ENCODE measurements around the gene MT3. TPM values are rescaled to one million over a fixed set of nuclear protein-coding genes. Genes with fewer than 3 reads are reported as not detected.

Gene MT3
- total RNA-seq, 8 experiments from 2014 or later, result 1.9 to 16.9 (median 8.7) TPM; not detected in 3

- WGBS, 10 experiments, result 0 to 100% (median 82%) methylated on average over 1 to 2 of the region's 2 CpGs; no CpG with 5 or more reads in 7 of the 10 experiments
- in situ Hi-C loops (cut with MboI; ENCODE audit: low pct_unique_long_range_greater_than_20kb in 2 of 9, low sequenced_read_pairs in 9 of 9, unreplicated experiment in 9 of 9), result no loop called here
- H3K27ac ChIP-seq, result no peak overlapping the region
- ATAC-seq (replicated peaks in 6 of 8), result no peak
- no peak overlapping the region for H3K4me3 ChIP-seq
- peaks cover 11 to 16% of the 10 kb centered on the region in 2 donors for H3K4me1 ChIP-seq (replicated peaks in 1 of 2)
Observed at GRCh38 chr16:56607675-56608042, 18.3 kb downstream of the MT3 start.

- Histone ChIP-seq H3K4me1 (replicated peaks in 1 of 2) (peaks cover 11 to 16% of the 10 kb centered on the region in 2 donors), H3K27ac (no peak within 1 kb of the TSS), H3K4me3 (peak within 1 kb of the TSS; percentile 20 to 37 (median 26))
- 0 to 77% (median 20%) methylated on average over 3 to 27 of the region's 62 CpGs; no CpG with 5 or more reads in 1 of the 10 experiments for WGBS, 10 experiments
- in situ Hi-C loops (cut with MboI; ENCODE audit: low pct_unique_long_range_greater_than_20kb in 2 of 9, low sequenced_read_pairs in 9 of 9, unreplicated experiment in 9 of 9), result no loop called here
- peak; percentile 52 to 98 (median 95) for ATAC-seq (replicated peaks in 6 of 8)
Observed at GRCh38 chr16:56608043-56608875, 18.9 kb downstream of the MT3 start, which contains the start of gene MT2A. MT2A (plus strand) TSS chr16:56608584; CDS start chr16:56608656, 72 bp downstream.

- H3K4me1 ChIP-seq (replicated peaks in 1 of 2), result peaks cover 11 to 16% of the 10 kb centered on the region in 2 donors
- 0 to 8% (median 0%) methylated on average over 3 to 12 of the region's 21 CpGs; no CpG with 5 or more reads in 2 of the 10 experiments for WGBS, 10 experiments
- H3K27ac ChIP-seq, result no peak overlapping the region
- peak overlapping the region; percentile 20 to 37 (median 26) for H3K4me3 ChIP-seq
- in situ Hi-C loops (cut with MboI; ENCODE audit: low pct_unique_long_range_greater_than_20kb in 2 of 9, low sequenced_read_pairs in 9 of 9, unreplicated experiment in 9 of 9), result no loop called here
- no peak for ATAC-seq (replicated peaks in 6 of 8)
Observed at GRCh38 chr16:56608876-56609462, 19.6 kb downstream of the MT3 start.

GRCh38 chr16:56609463-56609921 lies 20.2 kb downstream of the MT3 start:
- ATAC-seq (replicated peaks in 6 of 8), result peak in 4 of 8 experiments; percentile 1 to 14 (median 6)
- H3K4me1 ChIP-seq (replicated peaks in 1 of 2), result peaks cover 11 to 16% of the 10 kb centered on the region in 2 donors
- in situ Hi-C loops (cut with MboI; ENCODE audit: low pct_unique_long_range_greater_than_20kb in 2 of 9, low sequenced_read_pairs in 9 of 9, unreplicated experiment in 9 of 9), result no loop called here
- H3K4me3 ChIP-seq, result peak overlapping the region in 4 of 5 donors; percentile 20 to 37 (median 31)
- WGBS, 10 experiments, result 0 to 27% (median 0%) methylated on average over 1 to 5 of the region's 6 CpGs; no CpG with 5 or more reads in 1 of the 10 experiments
- no peak overlapping the region for H3K27ac ChIP-seq

- Histone ChIP-seq H3K4me1 (replicated peaks in 1 of 2) (peaks cover 11 to 16% of the 10 kb centered on the region in 2 donors), H3K27ac (no peak overlapping the region), H3K4me3 (no peak overlapping the region)
- in situ Hi-C loops (cut with MboI; ENCODE audit: low pct_unique_long_range_greater_than_20kb in 2 of 9, low sequenced_read_pairs in 9 of 9, unreplicated experiment in 9 of 9), result no loop called here
- 0 to 67% (median 32%) methylated on average over 1 to 7 of the region's 10 CpGs; no CpG with 5 or more reads in 1 of the 10 experiments for WGBS, 10 experiments
- peak in 3 of 8 experiments; percentile 2 to 11 (median 6) for ATAC-seq (replicated peaks in 6 of 8)
Observed at GRCh38 chr16:56610017-56610608, 20.8 kb downstream of the MT3 start.

GRCh38 chr16:56610609-56611111 lies 21.3 kb downstream of the MT3 start:
- H3K27ac ChIP-seq, result no peak overlapping the region
- ATAC-seq (replicated peaks in 6 of 8), result no peak
- H3K4me3 ChIP-seq, result no peak overlapping the region
- WGBS, 10 experiments, result 0 to 100% (median 79%) methylated on average over 1 to 2 of the region's 2 CpGs; no CpG with 5 or more reads in 4 of the 10 experiments
- peaks cover 11 to 16% of the 10 kb centered on the region in 2 donors for H3K4me1 ChIP-seq (replicated peaks in 1 of 2)
- in situ Hi-C loops (cut with MboI; ENCODE audit: low pct_unique_long_range_greater_than_20kb in 2 of 9, low sequenced_read_pairs in 9 of 9, unreplicated experiment in 9 of 9), result no loop called here

- Histone ChIP-seq H3K27ac (no peak overlapping the region), H3K4me3 (no peak overlapping the region), H3K4me1 (replicated peaks in 1 of 2) (peaks cover 11 to 16% of the 10 kb centered on the region in 2 donors)
- in situ Hi-C loops (cut with MboI; ENCODE audit: low pct_unique_long_range_greater_than_20kb in 2 of 9, low sequenced_read_pairs in 9 of 9, unreplicated experiment in 9 of 9), result no loop called here
- 22 to 100% (median 60%) methylated on average over 1 to 2 of the region's 2 CpGs; no CpG with 5 or more reads in 3 of the 10 experiments for WGBS, 10 experiments
- no peak for ATAC-seq (replicated peaks in 6 of 8)
Observed at GRCh38 chr16:56611281-56611833, 22.0 kb downstream of the MT3 start.

GRCh38 chr16:56613706-56614105 lies 24.4 kb downstream of the MT3 start:
- in situ Hi-C loops (cut with MboI; ENCODE audit: low pct_unique_long_range_greater_than_20kb in 2 of 9, low sequenced_read_pairs in 9 of 9, unreplicated experiment in 9 of 9), result no loop called here
- H3K4me1 ChIP-seq (replicated peaks in 1 of 2), result peaks cover 10 to 14% of the 10 kb centered on the region in 2 donors
- no peak overlapping the region for H3K27ac ChIP-seq
- no peak for ATAC-seq (replicated peaks in 6 of 8)
- H3K4me3 ChIP-seq, result no peak overlapping the region

GRCh38 chr16:56614549-56614991 lies 25.2 kb downstream of the MT3 start:
- Histone ChIP-seq H3K4me1 (replicated peaks in 1 of 2) (peaks cover 2 to 6% of the 10 kb centered on the region in 2 donors), H3K27ac (no peak overlapping the region), H3K4me3 (no peak overlapping the region)
- in situ Hi-C loops (cut with MboI; ENCODE audit: low pct_unique_long_range_greater_than_20kb in 2 of 9, low sequenced_read_pairs in 9 of 9, unreplicated experiment in 9 of 9), result no loop called here
- ATAC-seq (replicated peaks in 6 of 8), result no peak

GRCh38 chr16:56615353-56615752 lies 26.0 kb downstream of the MT3 start:
- no peak for ATAC-seq (replicated peaks in 6 of 8)
- no peak overlapping the region for H3K4me3 ChIP-seq
- WGBS, 10 experiments, result 33 to 100% (median 66%) methylated on average over 1 to 3 of the region's 3 CpGs
- no peaks in the 10 kb centered on the region for H3K4me1 ChIP-seq (replicated peaks in 1 of 2)
- in situ Hi-C loops (cut with MboI; ENCODE audit: low pct_unique_long_range_greater_than_20kb in 2 of 9, low sequenced_read_pairs in 9 of 9, unreplicated experiment in 9 of 9), result no loop called here
- H3K27ac ChIP-seq, result no peak overlapping the region

GRCh38 chr16:56616608-56617211 lies 27.4 kb downstream of the MT3 start:
- no peaks in the 10 kb centered on the region for H3K4me1 ChIP-seq (replicated peaks in 1 of 2)
- in situ Hi-C loops (cut with MboI; ENCODE audit: low pct_unique_long_range_greater_than_20kb in 2 of 9, low sequenced_read_pairs in 9 of 9, unreplicated experiment in 9 of 9), result no loop called here
- 20 to 100% (median 49%) methylated on average over 1 to 9 of the region's 23 CpGs for WGBS, 10 experiments
- no peak overlapping the region for H3K4me3 ChIP-seq
- peak in 1 of 8 experiments; percentile 20 for ATAC-seq (replicated peaks in 6 of 8)
- no peak overlapping the region for H3K27ac ChIP-seq

Measured in motor neuron (in vitro differentiated cells).